Endothelial cell (in vitro differentiated cells): Measurements from ENCODE around the gene PGF. TPM values are rescaled to one million over a fixed set of nuclear protein-coding genes. Genes with fewer than 3 reads are reported as not detected.

Source experiments
- DNase-seq: peaks from one replicate; pipeline ENCODE4 v3.0.0; 2021; ENCODE audit warnings: low spot score
- H3K27ac Mint-ChIP-seq: one replicate; pipeline ENCODE4 v1.8.0; 2021; ENCODE audit warnings: mixed read lengths, inconsistent platforms; ENCODE audit not compliant: unreplicated experiment
- H3K27me3 Mint-ChIP-seq: one replicate; pipeline ENCODE4 v1.8.0; 2021; ENCODE audit warnings: mild to moderate bottlenecking, moderate library complexity, mixed read lengths, inconsistent platforms; ENCODE audit not compliant: unreplicated experiment
- H3K36me3 Mint-ChIP-seq: one replicate; pipeline ENCODE4 v1.8.0; 2021; ENCODE audit warnings: mild to moderate bottlenecking, low read depth, mixed read lengths, inconsistent platforms; ENCODE audit not compliant: unreplicated experiment
- H3K4me1 Mint-ChIP-seq: one replicate; pipeline ENCODE4 v1.8.0; 2021; ENCODE audit warnings: mild to moderate bottlenecking, mixed read lengths, inconsistent platforms; ENCODE audit not compliant: unreplicated experiment
- H3K4me3 Mint-ChIP-seq: one replicate; pipeline ENCODE4 v1.8.0; 2021; ENCODE audit warnings: mild to moderate bottlenecking, mixed read lengths, inconsistent platforms; ENCODE audit not compliant: unreplicated experiment
- H3K9me3 Mint-ChIP-seq: one replicate; pipeline ENCODE4 v1.8.0; 2021; ENCODE audit warnings: mixed read lengths, inconsistent platforms; ENCODE audit not compliant: unreplicated experiment
- CTCF ChIP-seq: fragments of 200-600 bp; sonication (generic); IDR thresholded peaks from one replicate; pipeline ENCODE4 v1.5.0; 2021; ENCODE audit warnings: antibody characterized with exemption; ENCODE audit not compliant: unreplicated experiment
- total RNA-seq: library from RNA; stranded (reverse); fragmentation: NEBNext Ultra II Directional; extraction: Animal tissue kit (Norgen Biotek cat#: 25700); gene quantifications from one replicate; pipeline ENCODE4 v1.2.1, GENCODE V29; 2021; ENCODE audit not compliant: unreplicated experiment

Gene PGF
- total RNA-seq, 1 donor from 2014 or later: 6.5 TPM

GRCh38 chr14:74921053-74921620 is 34.3 kb downstream of the PGF start:
- H3K36me3 Mint-ChIP-seq: peaks cover 4% of the 10 kb centered on the region
- no peak for TF ChIP-seq CTCF
- no peak overlapping the region for H3K4me3 Mint-ChIP-seq

DNA sequence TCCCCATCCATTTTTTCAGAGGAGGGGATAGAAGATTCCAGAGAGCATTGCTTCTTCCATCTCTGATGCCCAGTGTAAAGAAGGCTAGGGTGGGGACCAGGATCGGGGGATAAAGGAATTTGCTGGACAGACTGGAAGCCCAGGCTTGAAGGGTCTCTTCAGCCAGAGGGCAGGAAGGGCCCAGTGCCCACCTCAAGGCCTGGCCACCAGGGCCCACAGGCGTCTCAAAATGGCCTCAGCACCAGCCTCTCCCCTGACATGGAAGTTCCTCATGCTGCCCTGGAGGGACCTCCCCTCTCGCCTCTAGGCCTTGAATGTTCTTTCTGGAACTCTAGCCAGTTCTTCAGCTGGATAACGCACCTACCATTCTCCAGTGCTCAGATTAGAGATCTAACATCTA is 35.1 kb downstream of the PGF start:
- H3K27me3 Mint-ChIP-seq: peaks cover 13% of the 10 kb centered on the region
- no peaks in the 10 kb centered on the region for H3K9me3 Mint-ChIP-seq
- no peak for TF ChIP-seq CTCF
- peaks cover 2% of the 10 kb centered on the region for H3K4me1 Mint-ChIP-seq
- no peak overlapping the region for H3K4me3 Mint-ChIP-seq
- DNase-seq: no peak
- H3K27ac Mint-ChIP-seq: no peak overlapping the region
- peaks cover 4% of the 10 kb centered on the region for H3K36me3 Mint-ChIP-seq

More at GRCh38 chr14:74921053-74921620, 34.3 kb downstream of the PGF start:
- Mint-ChIP-seq H3K4me1 (peaks cover 2% of the 10 kb centered on the region), H3K9me3 (no peaks in the 10 kb centered on the region), H3K27ac (no peak overlapping the region), H3K27me3 (peaks cover 12% of the 10 kb centered on the region)
- DNase-seq: no peak

DNA sequence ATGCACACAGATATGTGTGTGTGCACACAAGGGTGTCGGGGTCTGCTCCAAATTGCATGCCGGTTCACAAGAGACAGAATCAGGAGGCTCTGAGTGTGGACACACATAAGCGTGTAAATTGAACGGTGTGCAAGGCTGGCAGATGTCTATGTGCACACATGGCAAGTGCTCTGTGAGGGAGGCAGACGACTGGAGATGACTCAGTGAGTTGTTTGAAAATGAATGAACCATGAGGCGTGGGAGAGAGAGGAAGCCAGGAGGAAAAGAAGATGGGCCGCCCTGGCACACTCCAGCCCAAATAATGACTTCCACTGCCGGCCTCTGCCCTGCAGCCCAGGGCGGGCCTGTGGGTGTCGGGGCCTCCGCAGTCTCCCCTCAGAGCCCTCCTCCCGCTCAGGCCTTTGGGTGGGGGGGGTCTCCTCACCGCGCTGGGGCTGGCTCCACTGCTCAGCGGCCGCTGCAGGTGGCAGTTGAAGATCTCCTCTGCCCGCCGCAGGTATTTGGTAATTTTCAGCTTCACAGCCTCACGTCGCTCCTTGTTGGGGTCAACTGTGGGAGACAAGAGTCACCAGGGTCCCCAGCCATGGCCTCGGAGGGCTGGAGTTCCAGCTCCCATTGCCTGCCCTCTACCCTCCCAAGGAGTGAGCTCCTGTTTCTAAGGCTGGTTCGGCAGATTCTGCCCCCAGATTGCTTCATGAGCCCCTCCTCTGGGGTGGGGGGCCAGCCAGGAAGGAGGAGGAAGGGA is 35.8 kb downstream of the PGF start:
- Mint-ChIP-seq H3K27ac (no peak overlapping the region), H3K9me3 (no peaks in the 10 kb centered on the region), H3K4me1 (peaks cover 2% of the 10 kb centered on the region), H3K27me3 (peaks cover 13% of the 10 kb centered on the region), H3K4me3 (no peak overlapping the region), H3K36me3 (peaks cover 4% of the 10 kb centered on the region)
- no peak for DNase-seq
- TF ChIP-seq CTCF: no peak

GRCh38 chr14:74918380-74918779 is 37.0 kb downstream of the PGF start:
- H3K27me3 Mint-ChIP-seq: peaks cover 9% of the 10 kb centered on the region
- H3K36me3 Mint-ChIP-seq: peaks cover 4% of the 10 kb centered on the region
- H3K4me3 Mint-ChIP-seq: no peak overlapping the region
- H3K27ac Mint-ChIP-seq: no peak overlapping the region
- no peak for TF ChIP-seq CTCF
- H3K9me3 Mint-ChIP-seq: no peaks in the 10 kb centered on the region
- no peak for DNase-seq
- H3K4me1 Mint-ChIP-seq: peaks cover 2% of the 10 kb centered on the region

DNA sequence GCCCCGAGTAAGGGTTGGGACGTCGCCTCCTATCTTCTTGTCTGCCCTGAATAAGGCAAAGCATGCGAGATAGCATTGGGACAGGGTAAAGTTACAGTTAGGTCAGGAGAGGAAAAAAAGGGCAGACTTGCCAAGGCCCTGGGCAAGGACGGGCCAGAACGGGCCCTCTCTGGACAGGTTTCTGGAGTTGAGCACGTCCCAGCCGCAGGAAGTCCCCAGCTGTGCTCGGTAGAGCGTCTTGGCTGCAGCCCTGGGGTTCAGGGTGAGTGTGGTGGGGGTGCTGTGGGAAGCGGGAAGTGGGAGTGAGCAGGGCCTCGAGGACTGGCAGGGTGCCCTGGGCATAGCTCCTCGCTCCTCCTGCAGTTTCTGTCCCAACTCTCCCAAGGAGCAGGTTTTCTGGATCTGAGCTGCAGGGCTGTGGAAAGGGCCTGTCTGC is 37.7 kb downstream of the PGF start:
- Mint-ChIP-seq H3K27ac (no peak overlapping the region), H3K36me3 (peaks cover 4% of the 10 kb centered on the region), H3K4me3 (no peak overlapping the region), H3K27me3 (peaks cover 9% of the 10 kb centered on the region), H3K4me1 (peaks cover 2% of the 10 kb centered on the region), H3K9me3 (no peaks in the 10 kb centered on the region)
- no peak for TF ChIP-seq CTCF
- no peak for DNase-seq
